ENCODE results near the gene NCOA3. TPM values are rescaled to one million over a fixed set of nuclear protein-coding genes. Genes with fewer than 3 reads are reported as not detected.
"Not testable (repeated sequence)": the region's sequence is repeated elsewhere in the genome, so short reads cannot be mapped to it uniquely, and the experiment has no call there.

Gene NCOA3
- polyA plus RNA-seq, 1 of the 3 experiments (the other 2 are of a cell fraction): 5.8 TPM

DNA sequence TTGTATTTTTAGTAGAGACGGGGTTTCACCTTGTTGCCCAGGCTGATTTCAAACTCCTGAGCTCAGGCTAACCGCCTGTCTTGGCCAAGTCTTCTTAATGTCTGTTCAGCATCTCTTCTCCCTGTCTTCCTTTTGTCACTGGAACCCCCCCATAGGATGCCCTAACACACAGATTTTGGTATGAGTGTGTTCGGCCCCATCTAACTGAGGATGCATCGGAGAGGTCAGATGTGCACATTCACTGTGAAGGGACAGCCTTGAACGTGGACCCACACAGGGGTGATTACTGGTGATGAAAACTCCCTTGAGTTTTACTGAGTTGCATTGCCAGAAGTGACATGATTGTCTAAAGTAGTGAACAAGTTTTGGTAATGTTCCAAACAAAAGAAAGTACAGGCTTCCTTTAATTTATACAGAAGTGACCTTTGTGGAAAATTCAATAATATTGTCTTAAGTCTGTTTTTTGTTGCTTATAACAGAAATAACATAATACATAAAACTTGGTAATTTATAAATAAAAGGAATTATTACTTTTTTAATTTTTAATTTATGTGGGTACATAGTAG is 40.5 kb upstream of the NCOA3 start (continued):
- TF ChIP-seq GATA2 (CRISPR knock-in tag; IDR thresholded peaks at IDR 0.05) (no peak), NFIC (IDR thresholded peaks at IDR 0.05; ENCODE audit: borderline replicate concordance) (no peak), ELF1 (IDR thresholded peaks at IDR 0.05) (no peak), RXRA (IDR thresholded peaks at IDR 0.05; ENCODE audit: borderline replicate concordance, low read depth) (no peak), TAF1 (IDR thresholded peaks at IDR 0.05; ENCODE audit: borderline replicate concordance, low read depth, low read length) (no peak), JUND (IDR thresholded peaks at IDR 0.05) (no peak), RFX5 (IDR thresholded peaks at IDR 0.05; ENCODE audit: low read length) (no peak)
- TF ChIP-seq, protein P1, sequence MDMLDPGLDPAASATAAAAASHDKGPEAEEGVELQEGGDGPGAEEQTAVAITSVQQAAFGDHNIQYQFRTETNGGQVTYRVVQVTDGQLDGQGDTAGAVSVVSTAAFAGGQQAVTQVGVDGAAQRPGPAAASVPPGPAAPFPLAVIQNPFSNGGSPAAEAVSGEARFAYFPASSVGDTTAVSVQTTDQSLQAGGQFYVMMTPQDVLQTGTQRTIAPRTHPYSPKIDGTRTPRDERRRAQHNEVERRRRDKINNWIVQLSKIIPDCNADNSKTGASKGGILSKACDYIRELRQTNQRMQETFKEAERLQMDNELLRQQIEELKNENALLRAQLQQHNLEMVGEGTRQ (IDR thresholded peaks at IDR 0.05; ENCODE audit: borderline replicate concordance, low read depth, low read length): no peak
- TF ChIP-seq, protein P2, sequence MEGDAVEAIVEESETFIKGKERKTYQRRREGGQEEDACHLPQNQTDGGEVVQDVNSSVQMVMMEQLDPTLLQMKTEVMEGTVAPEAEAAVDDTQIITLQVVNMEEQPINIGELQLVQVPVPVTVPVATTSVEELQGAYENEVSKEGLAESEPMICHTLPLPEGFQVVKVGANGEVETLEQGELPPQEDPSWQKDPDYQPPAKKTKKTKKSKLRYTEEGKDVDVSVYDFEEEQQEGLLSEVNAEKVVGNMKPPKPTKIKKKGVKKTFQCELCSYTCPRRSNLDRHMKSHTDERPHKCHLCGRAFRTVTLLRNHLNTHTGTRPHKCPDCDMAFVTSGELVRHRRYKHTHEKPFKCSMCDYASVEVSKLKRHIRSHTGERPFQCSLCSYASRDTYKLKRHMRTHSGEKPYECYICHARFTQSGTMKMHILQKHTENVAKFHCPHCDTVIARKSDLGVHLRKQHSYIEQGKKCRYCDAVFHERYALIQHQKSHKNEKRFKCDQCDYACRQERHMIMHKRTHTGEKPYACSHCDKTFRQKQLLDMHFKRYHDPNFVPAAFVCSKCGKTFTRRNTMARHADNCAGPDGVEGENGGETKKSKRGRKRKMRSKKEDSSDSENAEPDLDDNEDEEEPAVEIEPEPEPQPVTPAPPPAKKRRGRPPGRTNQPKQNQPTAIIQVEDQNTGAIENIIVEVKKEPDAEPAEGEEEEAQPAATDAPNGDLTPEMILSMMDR (IDR thresholded peaks at IDR 0.05): no peak

GRCh38 chr20:47461906-47462305 is 39.8 kb upstream of the NCOA3 start:
- H2AFZ ChIP-seq (ENCODE audit: low read depth); H3K4me3 ChIP-seq (ENCODE audit: low read depth in 2 of 2, low read length in 1 of 2); H3K27me3 ChIP-seq (ENCODE audit: insufficient read depth); H3K9me2 ChIP-seq; H3K4me2 ChIP-seq; H3K79me2 ChIP-seq (ENCODE audit: insufficient read depth); H3K9me3 ChIP-seq; H3K4me1 ChIP-seq (ENCODE audit: control insufficient read depth in 1 of 2, insufficient read depth in 2 of 2, low read depth in 1 of 2, low read length in 1 of 2); H3K36me3 ChIP-seq (replicated peaks in 1 of 2; ENCODE audit: control insufficient read depth in 1 of 2, insufficient read depth in 2 of 2, low read length in 1 of 2); H4K20me1 ChIP-seq (ENCODE audit: insufficient read depth); DNase-seq; H3K9ac ChIP-seq; H3K27ac ChIP-seq (ENCODE audit: low read depth in 2 of 2, low read length in 1 of 2): not testable (repeated sequence)
- WGBS (ENCODE audit: low lambda C conversion rate): 98% methylated on average over 5 of the region's 5 CpGs
- ChIA-PET CTCF (interaction anchor here (1.8 kb wide), 1 partner anchor 78 kb away, joined by 5 read pairs; no protein-coding TSS in a partner anchor), POLR2A (interaction anchor here (0.6 kb wide), 1 partner anchor 156 kb away, joined by 3 read pairs; no protein-coding TSS in a partner anchor)
- peaks cover 22% of the 10 kb centered on the region for H3F3A ChIP-seq (replicated peaks; ENCODE audit: insufficient read depth)

DNA sequence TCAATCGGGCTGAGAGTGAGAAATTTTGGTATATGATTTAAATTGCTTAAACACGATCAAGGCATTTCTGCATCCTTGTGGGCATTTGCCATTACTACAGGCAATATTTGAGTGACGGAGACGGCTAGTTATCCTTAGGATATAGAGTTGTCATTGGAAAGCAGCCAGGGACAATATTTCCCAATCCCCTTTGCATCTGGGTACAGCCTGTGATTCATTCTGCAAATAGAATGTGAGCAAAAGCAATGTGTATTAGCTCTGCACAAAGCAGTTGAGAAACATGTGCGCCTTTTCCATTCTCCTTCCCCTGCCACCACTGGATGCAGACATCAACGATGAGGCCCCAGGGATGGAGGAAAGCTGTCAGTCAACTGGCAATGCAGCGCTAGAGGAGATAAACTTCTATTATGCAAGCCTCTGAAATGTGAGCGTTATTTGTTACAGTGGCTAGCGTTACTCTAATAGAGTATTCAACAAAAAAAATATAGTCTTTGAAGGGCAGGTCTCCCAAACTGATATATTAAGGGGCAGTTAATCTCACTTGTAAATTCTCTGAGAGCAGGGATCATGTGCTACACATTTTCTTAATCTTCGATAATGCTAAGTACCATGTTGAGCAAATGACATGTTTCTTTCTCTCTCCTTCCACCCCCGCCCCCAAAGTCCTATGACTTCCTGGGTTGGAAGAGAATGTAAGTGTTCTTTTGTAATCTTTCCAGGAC is 37.1 kb upstream of the NCOA3 start:
- DNase-seq: peak; percentile 22
- Histone ChIP-seq H3K4me1 (ENCODE audit: control insufficient read depth in 1 of 2, insufficient read depth in 2 of 2, low read depth in 1 of 2, low read length in 1 of 2) (peaks cover 7 to 10% of the 10 kb centered on the region in 2 experiments; a peak in 2 of 4 replicates), H3K36me3 (replicated peaks in 1 of 2; ENCODE audit: control insufficient read depth in 1 of 2, insufficient read depth in 2 of 2, low read length in 1 of 2) (no peaks in the 10 kb centered on the region), H3K27ac (ENCODE audit: low read depth in 2 of 2, low read length in 1 of 2) (peak overlapping the region in 1 of 2 experiments; percentile 46; a peak in 2 of 4 replicates), H3F3A (replicated peaks; ENCODE audit: insufficient read depth) (peaks cover 10% of the 10 kb centered on the region), H3K4me3 (ENCODE audit: low read depth in 2 of 2, low read length in 1 of 2) (no peak overlapping the region), H4K20me1 (ENCODE audit: insufficient read depth) (no peaks in the 10 kb centered on the region), H3K9me2 (no peaks in the 10 kb centered on the region), H3K9me3 (no peaks in the 10 kb centered on the region), H3K9ac (no peak overlapping the region), H2AFZ (ENCODE audit: low read depth) (no peak overlapping the region), H3K79me2 (ENCODE audit: insufficient read depth) (no peaks in the 10 kb centered on the region), H3K27me3 (ENCODE audit: insufficient read depth) (no peaks in the 10 kb centered on the region), H3K4me2 (peak overlapping the region; percentile 58; the same call in 1 of the 2 replicates)
- ChIA-PET POLR2A (no interaction called here), CTCF (no interaction called here)
- WGBS (ENCODE audit: low lambda C conversion rate): 43% methylated on average over 11 of the region's 11 CpGs
- TF ChIP-seq TAF1 (IDR thresholded peaks at IDR 0.05; ENCODE audit: borderline replicate concordance, low read depth, low read length): no peak
- no peak for TF ChIP-seq MXI1 (IDR thresholded peaks at IDR 0.05; ENCODE audit: low read depth, low read length)
- peak; percentile 85; the same call in 1 of the 2 replicates for TF ChIP-seq NFIC (IDR thresholded peaks at IDR 0.05; ENCODE audit: borderline replicate concordance)
- no peak for TF ChIP-seq SMC3 (IDR thresholded peaks at IDR 0.05; ENCODE audit: low read depth, low read length)
- TF ChIP-seq FOXJ3 (CRISPR knock-in tag; IDR thresholded peaks at IDR 0.05): no peak
- TF ChIP-seq GABPA (IDR thresholded peaks at IDR 0.05; ENCODE audit: low read depth): no peak
- no peak for TF ChIP-seq RFX5 (IDR thresholded peaks at IDR 0.05; ENCODE audit: low read length)
- TF ChIP-seq FOSL2 (IDR thresholded peaks at IDR 0.05; ENCODE audit: borderline replicate concordance, low read depth): peak; percentile 56; the same call in 1 of the 2 replicates
- TF ChIP-seq GATA2 (CRISPR knock-in tag; IDR thresholded peaks at IDR 0.05): no peak
- TF ChIP-seq ELF1 (IDR thresholded peaks at IDR 0.05): no peak
- TF ChIP-seq RCOR1 (IDR thresholded peaks at IDR 0.05; ENCODE audit: low read length): no peak
- peak; percentile 64; the same call in 1 of the 2 replicates for TF ChIP-seq MEF2A (IDR thresholded peaks at IDR 0.05; ENCODE audit: borderline replicate concordance, low read depth)
- no peak for TF ChIP-seq FOXM1 (IDR thresholded peaks at IDR 0.05; ENCODE audit: low read depth)
- TF ChIP-seq JUND (IDR thresholded peaks at IDR 0.05): peak; percentile 41; the same call in 1 of the 2 replicates
- TF ChIP-seq EZH2phosphoT487 (IDR thresholded peaks at IDR 0.05; ENCODE audit: borderline replicate concordance, low read depth): no peak
- TF ChIP-seq PBX3 (IDR thresholded peaks at IDR 0.05): peak; percentile 82

Measured in SK-N-SH (cell line).